Activated CD8-positive, alpha-beta memory T cell treated with anti-CD3 and anti-CD28 coated beads, Interleukin-2, amount 50 U/mL, for 1 hour (primary cell): ENCODE measurements around the gene LRRC7.

Source experiments
- DNase-seq: peaks from one replicate; pipeline ENCODE4 v3.0.0-alpha.2; 2020; ENCODE audit errors: extremely low read depth

The LRRC7 gene

DNA sequence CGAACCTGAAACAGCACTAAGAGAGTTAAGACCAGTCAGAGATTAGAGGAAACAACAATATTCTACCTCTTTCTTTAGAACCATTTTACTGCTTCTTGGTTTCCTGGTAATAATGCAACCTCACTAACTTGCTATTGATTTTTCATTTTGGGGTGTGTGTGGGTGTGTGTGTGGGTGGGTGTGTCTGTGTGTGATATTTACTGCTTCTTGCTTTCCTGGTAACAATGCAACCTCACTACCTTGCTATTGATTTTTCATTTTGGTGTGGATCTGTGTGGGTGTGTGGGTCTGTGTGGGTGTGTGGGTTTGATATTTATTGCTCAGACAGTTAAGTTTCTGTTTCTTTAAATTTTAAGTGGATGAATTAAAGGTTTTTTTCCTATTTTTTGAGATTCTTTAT lies 208.8 kb downstream of the LRRC7 start:
- DNase-seq, result no peak

GRCh38 chr1:69777423-69777822 lies 209.7 kb downstream of the LRRC7 start:
- DNase-seq, result no peak

GRCh38 chr1:69777971-69778370 lies 210.2 kb downstream of the LRRC7 start:
- no peak for DNase-seq

DNA sequence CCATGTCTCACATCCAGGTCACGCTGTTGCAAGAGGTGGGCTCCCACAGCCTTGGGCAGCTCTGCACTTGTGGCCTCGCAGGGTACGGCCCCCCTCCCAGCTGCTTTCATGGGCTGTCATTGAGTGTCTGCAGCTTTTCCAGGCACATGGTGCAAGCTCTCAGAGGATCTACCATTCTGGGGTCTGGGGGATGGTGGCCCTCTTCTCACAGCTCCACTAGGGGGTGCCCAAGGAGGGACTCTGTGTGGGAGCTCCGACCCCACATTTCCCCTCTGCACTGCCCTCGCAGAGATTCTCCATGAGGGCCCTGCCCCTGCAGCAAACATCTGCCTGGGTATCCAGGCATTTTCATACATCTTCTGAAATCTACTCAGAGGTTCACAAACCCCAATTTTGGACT lies 219.4 kb downstream of the LRRC7 start:
- DNase-seq, result no peak

GRCh38 chr1:69791311-69791710 lies 223.6 kb downstream of the LRRC7 start:
- no peak for DNase-seq

- no peak for DNase-seq
Measured at GRCh38 chr1:69794831-69795230, 227.1 kb downstream of the LRRC7 start.

- DNase-seq, result no peak
Measured at GRCh38 chr1:69814926-69815325, 247.2 kb downstream of the LRRC7 start.

DNA sequence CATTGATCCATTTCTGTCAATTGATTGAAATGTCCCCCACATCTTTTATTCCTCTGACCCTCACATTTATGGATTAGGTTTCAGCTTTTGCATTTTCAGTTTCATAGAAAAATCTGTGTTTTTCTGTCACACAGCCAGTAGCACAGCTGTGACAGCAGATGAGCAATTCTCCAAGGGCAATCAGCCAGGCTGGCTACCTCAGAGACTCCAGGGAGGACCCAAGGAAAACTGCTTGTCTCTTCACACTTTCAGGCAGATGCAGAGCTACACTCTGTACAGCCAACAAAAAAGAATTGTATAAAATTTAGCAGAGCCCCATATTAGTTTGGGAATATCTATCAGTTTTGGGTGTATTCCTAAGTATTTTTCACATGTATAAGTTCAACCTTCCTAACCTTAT lies 257.2 kb downstream of the LRRC7 start:
- no peak for DNase-seq

DNA sequence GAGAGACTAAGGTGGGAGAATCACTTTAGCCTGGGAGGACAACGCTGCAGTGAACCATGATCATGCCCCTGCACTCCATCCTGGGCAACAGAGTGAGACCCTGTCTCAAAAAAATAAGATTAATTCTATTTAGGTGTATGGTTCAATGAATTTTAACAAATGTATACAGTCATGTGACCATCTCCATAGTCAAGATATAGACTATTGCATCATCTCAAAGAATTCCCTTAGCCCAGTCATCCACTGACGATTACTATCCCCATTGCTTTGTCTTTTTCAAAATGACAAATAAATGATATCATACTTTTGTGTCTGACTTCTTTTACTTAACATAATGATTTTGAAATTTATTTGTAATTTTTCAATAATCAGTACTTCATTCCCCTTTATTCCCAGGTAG lies 260.0 kb downstream of the LRRC7 start:
- no peak for DNase-seq

DNA sequence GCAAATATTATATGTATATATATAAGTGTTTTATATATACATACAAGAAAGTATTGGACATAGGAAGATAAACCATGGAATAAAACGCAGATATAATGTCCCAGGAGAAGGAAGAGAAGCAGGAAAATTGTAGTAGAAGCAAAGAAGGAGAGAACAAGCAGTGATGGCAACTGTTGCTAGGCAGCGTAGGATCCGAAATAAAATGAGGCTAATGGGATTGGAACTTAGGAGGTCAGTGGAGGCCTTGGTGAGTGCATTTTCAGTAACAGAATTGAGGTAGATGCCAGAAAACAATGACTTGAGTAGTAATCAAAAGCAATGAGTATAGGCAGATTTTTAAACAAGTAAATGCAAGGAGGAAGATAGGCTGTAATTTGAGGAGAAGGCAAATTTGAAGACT lies 265.8 kb downstream of the LRRC7 start:
- DNase-seq, result no peak

GRCh38 chr1:69834336-69834735 lies 266.6 kb downstream of the LRRC7 start:
- no peak for DNase-seq

DNA sequence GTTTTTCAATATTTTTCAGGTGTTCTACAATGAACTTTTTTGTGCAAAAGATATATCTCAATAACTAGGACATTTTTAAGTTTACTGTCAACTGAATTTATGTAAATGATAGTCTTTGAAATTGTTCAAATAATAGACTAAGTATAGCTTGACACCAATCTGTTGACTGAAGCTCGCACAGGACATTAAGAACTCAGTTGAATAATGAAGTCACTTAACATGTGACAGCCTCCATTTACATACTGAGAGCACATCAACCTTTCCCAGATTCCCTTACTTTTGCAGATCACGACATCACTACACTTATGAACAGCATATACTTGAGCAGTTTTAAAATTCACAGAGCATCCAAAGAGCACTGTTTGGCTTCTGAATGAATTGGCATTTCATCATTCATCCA lies 268.2 kb downstream of the LRRC7 start:
- no peak for DNase-seq

GRCh38 chr1:69836971-69837636 lies 269.4 kb downstream of the LRRC7 start:
- DNase-seq, result no peak

DNA sequence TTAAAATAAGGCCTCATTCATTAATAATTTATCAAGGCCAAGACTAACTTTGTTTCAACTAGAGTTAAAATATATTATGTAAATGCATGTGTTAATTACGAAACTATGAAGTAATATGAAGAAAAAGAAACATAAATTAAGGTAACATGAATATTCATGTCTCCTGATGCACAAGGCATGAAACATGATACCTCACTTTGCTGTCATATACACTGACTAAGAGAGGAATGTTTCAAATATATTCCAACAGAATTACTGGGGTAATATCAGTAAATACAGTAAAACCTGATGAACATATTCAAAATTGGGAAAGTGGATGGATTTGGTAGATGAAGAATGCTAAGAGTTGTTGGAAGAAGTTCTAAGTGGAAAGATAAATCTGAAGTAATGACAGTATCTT lies 274.6 kb downstream of the LRRC7 start:
- DNase-seq, result no peak

DNA sequence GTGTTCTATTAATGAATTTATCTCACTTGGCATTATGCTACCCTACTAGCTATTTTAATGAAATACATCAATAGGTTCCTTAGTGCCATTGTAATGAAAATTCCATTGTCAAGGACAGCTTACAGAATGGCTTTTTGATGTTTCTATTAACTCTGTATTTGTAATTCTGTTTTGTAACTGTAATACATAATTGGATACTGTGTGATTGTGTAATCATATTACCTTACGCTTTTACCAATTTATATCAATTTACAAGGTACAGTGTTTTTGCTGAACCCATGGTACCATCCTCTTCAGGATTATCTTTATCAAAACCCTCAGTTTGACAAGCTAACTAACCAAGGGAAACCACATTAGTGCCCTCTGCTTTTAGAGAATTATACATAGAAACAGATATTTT lies 277.9 kb downstream of the LRRC7 start:
- DNase-seq, result no peak

- DNase-seq, result no peak
Measured at GRCh38 chr1:69846267-69846666, 278.5 kb downstream of the LRRC7 start.

- DNase-seq, result no peak
Measured at GRCh38 chr1:69847670-69848069, 279.9 kb downstream of the LRRC7 start.

GRCh38 chr1:69852151-69852550 lies 284.4 kb downstream of the LRRC7 start:
- DNase-seq, result no peak

GRCh38 chr1:69852706-69853105 lies 285.0 kb downstream of the LRRC7 start:
- DNase-seq, result no peak

DNA sequence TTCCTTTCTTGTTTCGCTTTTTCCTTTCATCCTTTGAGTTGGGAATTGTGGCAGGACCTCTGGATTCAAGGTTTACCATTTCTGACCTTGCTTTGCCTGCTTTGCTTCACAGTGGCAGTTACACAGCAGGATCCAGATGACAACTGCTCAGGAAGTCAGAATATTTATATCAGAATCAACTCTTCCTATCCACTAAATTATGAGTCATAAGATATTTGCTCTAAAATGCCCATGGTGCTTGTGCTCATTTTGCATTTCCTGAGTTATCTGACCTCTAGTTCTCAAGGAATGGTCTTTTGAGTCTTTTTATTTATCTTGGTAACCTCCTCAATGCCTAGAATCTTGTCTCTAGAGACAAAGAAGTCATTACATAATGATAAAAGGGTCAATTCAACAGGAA lies 290.8 kb downstream of the LRRC7 start:
- DNase-seq, result no peak

GRCh38 chr1:69861641-69862040 lies 293.9 kb downstream of the LRRC7 start:
- no peak for DNase-seq

DNA sequence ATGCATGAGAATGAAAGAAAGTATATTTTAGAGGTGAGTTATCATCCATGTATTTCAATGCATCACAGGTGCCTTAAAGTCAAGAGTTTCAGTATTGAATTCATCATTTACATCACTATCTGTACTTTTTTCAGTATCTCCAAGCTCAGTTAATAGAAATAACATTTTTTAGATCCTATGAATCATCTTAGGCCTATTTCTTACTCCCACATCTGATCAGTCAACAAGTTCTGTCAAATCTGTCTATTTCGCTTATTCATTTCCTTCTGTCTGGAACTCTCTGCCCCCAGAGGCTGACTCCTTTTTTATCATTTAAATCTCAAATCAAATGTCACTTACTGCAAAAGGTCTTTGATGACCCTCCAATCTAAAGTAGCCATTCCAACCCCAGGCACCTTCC lies 295.2 kb downstream of the LRRC7 start:
- DNase-seq, result no peak

- DNase-seq, result no peak
Measured at GRCh38 chr1:69863704-69864103, 296.0 kb downstream of the LRRC7 start.

GRCh38 chr1:69871412-69871811 lies 303.7 kb downstream of the LRRC7 start:
- no peak for DNase-seq
